Liver (tissue), 9 donors: ENCODE data around the gene FAM20C. TPM values are rescaled to one million over a fixed set of nuclear protein-coding genes. Genes with fewer than 3 reads are reported as not detected.

Experiments used
- DNase-seq: peaks from one replicate; pipeline ENCODE4 v3.0.0-alpha.2; 2017; ENCODE audit warnings: low spot score
- H3K27ac ChIP-seq, 2 donors: one replicate each; pipeline ENCODE4 v1.7.0; 2013; ENCODE audit warnings: inconsistent platforms in 2 of 2, low read length in 2 of 2, control low read depth in 1 of 2, low read depth in 1 of 2, mild to moderate bottlenecking in 1 of 2
- H3K27me3 ChIP-seq, 4 donors: one replicate each; pipeline versions ENCODE4 v1.6.1 to v1.7.0; 2013; ENCODE audit warnings: low read length in 3 of 4, inconsistent platforms in 1 of 4, mild to moderate bottlenecking in 1 of 4, moderate library complexity in 1 of 4; ENCODE audit not compliant: control insufficient read depth in 4 of 4, insufficient read depth in 4 of 4
- H3K36me3 ChIP-seq, 4 donors: one replicate each; pipeline versions ENCODE4 v1.6.1 to v1.7.0; 2013; ENCODE audit warnings: low read length in 3 of 4, mild to moderate bottlenecking in 3 of 4, low read depth in 1 of 4, moderate library complexity in 1 of 4; ENCODE audit not compliant: control insufficient read depth in 4 of 4, insufficient read depth in 3 of 4
- H3K4me1 ChIP-seq, 4 donors: one replicate each; pipeline versions ENCODE4 v1.6.1 to v1.7.0; 2013; ENCODE audit warnings: low read length in 3 of 4, mild to moderate bottlenecking in 3 of 4, moderate library complexity in 1 of 4; ENCODE audit not compliant: control insufficient read depth in 4 of 4, insufficient read depth in 4 of 4
- H3K4me3 ChIP-seq, 3 donors: one replicate each; pipeline versions ENCODE4 v1.6.1 to v1.7.0; 2013; ENCODE audit warnings: low read length in 3 of 3, control low read depth in 1 of 3, low read depth in 1 of 3, mild to moderate bottlenecking in 1 of 3
- H3K9ac ChIP-seq, 2 donors: one replicate each; pipeline ENCODE4 v1.7.0; 2013; ENCODE audit warnings: low read length in 2 of 2, mild to moderate bottlenecking in 2 of 2, moderate library complexity in 2 of 2, control low read depth in 1 of 2, low read depth in 1 of 2
- H3K9me3 ChIP-seq, 4 donors: one replicate each; pipeline versions ENCODE4 v1.6.1 to v1.7.0; 2013; ENCODE audit warnings: low read length in 3 of 4; ENCODE audit not compliant: control insufficient read depth in 4 of 4
- ATF3 ChIP-seq: IDR thresholded peaks from 2 replicates; pipeline ENCODE4 v1.6.1; 2016; ENCODE audit warnings: antibody characterized with exemption
- EGR1 ChIP-seq, 2 donors: IDR thresholded peaks; 2 replicates each; pipeline ENCODE4 v1.6.1; 2016 to 2018; ENCODE audit warnings: antibody characterized with exemption in 2 of 2, low read depth in 2 of 2
- FOXA1 ChIP-seq: IDR thresholded peaks from 2 replicates; pipeline ENCODE4 v1.6.1; 2016; ENCODE audit warnings: antibody characterized with exemption
- FOXA2 ChIP-seq: IDR thresholded peaks from 2 replicates; pipeline ENCODE4 v1.6.1; 2016; ENCODE audit warnings: antibody characterized with exemption
- GABPA ChIP-seq, 2 donors: IDR thresholded peaks in 1 of 2; conservative IDR thresholded peaks in 1 of 2; 2 replicates each; pipeline ENCODE4 v1.6.1; 2016; ENCODE audit warnings: antibody characterized with exemption in 2 of 2, mild to moderate bottlenecking in 1 of 2, moderate library complexity in 1 of 2
- HNF4A ChIP-seq, 2 donors: conservative IDR thresholded peaks; 2 replicates each; pipeline ENCODE4 v1.6.1; 2016; ENCODE audit warnings: antibody characterized with exemption in 2 of 2, mild to moderate bottlenecking in 2 of 2
- HNF4G ChIP-seq: IDR thresholded peaks from 2 replicates; pipeline ENCODE4 v1.6.1; 2016; ENCODE audit warnings: antibody characterized with exemption
- JUND ChIP-seq, 2 donors: IDR thresholded peaks; 2 replicates each; pipeline ENCODE4 v1.6.1; 2016; ENCODE audit warnings: antibody characterized with exemption in 2 of 2
- NR2F2 ChIP-seq: IDR thresholded peaks from 2 replicates; pipeline ENCODE4 v1.6.1; 2016; ENCODE audit warnings: antibody characterized with exemption
- RAD21 ChIP-seq, 2 donors: IDR thresholded peaks; 2 replicates each; pipeline ENCODE4 v1.6.1; 2016; ENCODE audit warnings: antibody characterized with exemption in 2 of 2, mild to moderate bottlenecking in 2 of 2
- REST ChIP-seq: IDR thresholded peaks from 2 replicates; pipeline ENCODE4 v1.6.1; 2016; ENCODE audit warnings: antibody characterized with exemption, mild to moderate bottlenecking
- RXRA ChIP-seq, 2 donors: IDR thresholded peaks; 2 replicates each; pipeline ENCODE4 v1.6.1; 2017 to 2018; ENCODE audit warnings: antibody characterized with exemption in 2 of 2, mild to moderate bottlenecking in 1 of 2
- SP1 ChIP-seq: IDR thresholded peaks from 2 replicates; pipeline ENCODE4 v1.6.1; 2018; ENCODE audit warnings: antibody characterized with exemption, mild to moderate bottlenecking
- TAF1 ChIP-seq: conservative IDR thresholded peaks from 2 replicates; pipeline ENCODE4 v1.6.1; 2016; ENCODE audit warnings: antibody characterized with exemption, mild to moderate bottlenecking
- YY1 ChIP-seq: IDR thresholded peaks from 2 replicates; pipeline ENCODE4 v1.6.1; 2016; ENCODE audit warnings: antibody characterized with exemption, mild to moderate bottlenecking
- WGBS: extraction: QIAGEN DNeasy Blood & Tissue Kit; methylation state at CpG from one replicate; pipeline ENCODE4 v1.1.7; 2013; 5-methylcytosine and 5-hydroxymethylcytosine counted together
- polyA plus RNA-seq, 2 donors: library from polyadenylated mRNA; stranded (reverse) in 1 of 2; unstranded in 1 of 2; fragments of 200-250 nt in 1 of 2; fragments of >200 nt in 1 of 2; fragmentation: Nextera tagmentation in 1 of 2; extraction: Ambion mirVana in 1 of 2; gene quantifications; one replicate each; pipeline versions ENCODE4 v1.2.1 to v1.2.3, GENCODE V29; 2013 to 2015
- total RNA-seq, 2 donors: library from RNA; depleted of rRNA; stranded (reverse); fragments of >200 nt; gene quantifications; one replicate each; pipeline ENCODE4 v1.2.3, GENCODE V29; 2014
- TF ChIP-seq, protein P1 (sequence below): fragments of 150-350 bp; IDR thresholded peaks from 2 replicates; pipeline ENCODE4 v1.5.1; 2017; ENCODE audit warnings: improper control_type of control experiment, low read depth, low read length; ENCODE audit not compliant: missing input control
- TF ChIP-seq, protein P2 (sequence below): IDR thresholded peaks from 2 replicates; pipeline ENCODE4 v1.6.1; 2016; ENCODE audit warnings: antibody characterized with exemption
- TF ChIP-seq, protein P3 (sequence below): IDR thresholded peaks from 2 replicates; pipeline ENCODE4 v1.6.1; 2016; ENCODE audit warnings: antibody characterized with exemption
- donor health status: healthy.
- donor health status: healthy.
- donor health status: healthy.
- donor health status: healthy.
- donor health status: healthy.

Gene FAM20C
- total and polyA plus RNA-seq, 4 donors, result 13.4 to 40.4 (median 31.5) TPM

- H3K9ac ChIP-seq, result peak overlapping the region; percentile 3 to 36
Observed at GRCh38 chr7:234708-235553, 42.6 kb downstream of the FAM20C start.

More at GRCh38 chr7:234708-235553, 42.6 kb downstream of the FAM20C start:
- TF ChIP-seq TAF1 (no peak), NR2F2 (no peak), FOXA1 (peak; percentile 86), JUND (IDR thresholded peaks at IDR 0.05) (peak in 1 of 2 donors; percentile 18), GABPA (IDR thresholded peaks at IDR 0.05 in 1 of 2, conservative IDR thresholded peaks at IDR 0.05 in 1 of 2) (no peak), RAD21 (IDR thresholded peaks at IDR 0.05) (peak; percentile 23 to 45), HNF4A (conservative IDR thresholded peaks at IDR 0.05) (peak; percentile 57 to 62), RXRA (IDR thresholded peaks at IDR 0.05) (peak; percentile 71 to 77), REST (peak; percentile 21), FOXA2 (peak; percentile 92), ATF3 (peak; percentile 78), HNF4G (peak; percentile 28), SP1 (peak; percentile 85), EGR1 (IDR thresholded peaks at IDR 0.05; ENCODE audit: low read depth in 2 of 2) (peak in 1 of 2 donors; percentile 45), YY1 (peak; percentile 66)
- TF ChIP-seq, protein P1, sequence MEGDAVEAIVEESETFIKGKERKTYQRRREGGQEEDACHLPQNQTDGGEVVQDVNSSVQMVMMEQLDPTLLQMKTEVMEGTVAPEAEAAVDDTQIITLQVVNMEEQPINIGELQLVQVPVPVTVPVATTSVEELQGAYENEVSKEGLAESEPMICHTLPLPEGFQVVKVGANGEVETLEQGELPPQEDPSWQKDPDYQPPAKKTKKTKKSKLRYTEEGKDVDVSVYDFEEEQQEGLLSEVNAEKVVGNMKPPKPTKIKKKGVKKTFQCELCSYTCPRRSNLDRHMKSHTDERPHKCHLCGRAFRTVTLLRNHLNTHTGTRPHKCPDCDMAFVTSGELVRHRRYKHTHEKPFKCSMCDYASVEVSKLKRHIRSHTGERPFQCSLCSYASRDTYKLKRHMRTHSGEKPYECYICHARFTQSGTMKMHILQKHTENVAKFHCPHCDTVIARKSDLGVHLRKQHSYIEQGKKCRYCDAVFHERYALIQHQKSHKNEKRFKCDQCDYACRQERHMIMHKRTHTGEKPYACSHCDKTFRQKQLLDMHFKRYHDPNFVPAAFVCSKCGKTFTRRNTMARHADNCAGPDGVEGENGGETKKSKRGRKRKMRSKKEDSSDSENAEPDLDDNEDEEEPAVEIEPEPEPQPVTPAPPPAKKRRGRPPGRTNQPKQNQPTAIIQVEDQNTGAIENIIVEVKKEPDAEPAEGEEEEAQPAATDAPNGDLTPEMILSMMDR, result no peak
- TF ChIP-seq, protein P2, sequence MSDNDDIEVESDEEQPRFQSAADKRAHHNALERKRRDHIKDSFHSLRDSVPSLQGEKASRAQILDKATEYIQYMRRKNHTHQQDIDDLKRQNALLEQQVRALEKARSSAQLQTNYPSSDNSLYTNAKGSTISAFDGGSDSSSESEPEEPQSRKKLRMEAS, result peak; percentile 91
- TF ChIP-seq, protein P3, sequence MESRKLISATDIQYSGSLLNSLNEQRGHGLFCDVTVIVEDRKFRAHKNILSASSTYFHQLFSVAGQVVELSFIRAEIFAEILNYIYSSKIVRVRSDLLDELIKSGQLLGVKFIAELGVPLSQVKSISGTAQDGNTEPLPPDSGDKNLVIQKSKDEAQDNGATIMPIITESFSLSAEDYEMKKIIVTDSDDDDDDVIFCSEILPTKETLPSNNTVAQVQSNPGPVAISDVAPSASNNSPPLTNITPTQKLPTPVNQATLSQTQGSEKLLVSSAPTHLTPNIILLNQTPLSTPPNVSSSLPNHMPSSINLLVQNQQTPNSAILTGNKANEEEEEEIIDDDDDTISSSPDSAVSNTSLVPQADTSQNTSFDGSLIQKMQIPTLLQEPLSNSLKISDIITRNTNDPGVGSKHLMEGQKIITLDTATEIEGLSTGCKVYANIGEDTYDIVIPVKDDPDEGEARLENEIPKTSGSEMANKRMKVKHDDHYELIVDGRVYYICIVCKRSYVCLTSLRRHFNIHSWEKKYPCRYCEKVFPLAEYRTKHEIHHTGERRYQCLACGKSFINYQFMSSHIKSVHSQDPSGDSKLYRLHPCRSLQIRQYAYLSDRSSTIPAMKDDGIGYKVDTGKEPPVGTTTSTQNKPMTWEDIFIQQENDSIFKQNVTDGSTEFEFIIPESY, result no peak
- Histone ChIP-seq H3K36me3 (no peaks in the 10 kb centered on the region), H3K9me3 (no peaks in the 10 kb centered on the region), H3K4me1 (peaks cover 29 to 60% (median 35%) of the 10 kb centered on the region in 4 donors), H3K27ac (peak overlapping the region; percentile 97 to 98), H3K27me3 (no peaks in the 10 kb centered on the region), H3K4me3 (no peak overlapping the region)
- no peak for DNase-seq
- 25% methylated on average over 28 of the region's 28 CpGs for WGBS
